ENCODE measurements around the gene YIF1A. TPM values are rescaled to one million over a fixed set of nuclear protein-coding genes. Genes with fewer than 3 reads are reported as not detected.

YIF1A gene
- total RNA-seq, 1 donor from 2014 or later = 19.0 TPM

DNA sequence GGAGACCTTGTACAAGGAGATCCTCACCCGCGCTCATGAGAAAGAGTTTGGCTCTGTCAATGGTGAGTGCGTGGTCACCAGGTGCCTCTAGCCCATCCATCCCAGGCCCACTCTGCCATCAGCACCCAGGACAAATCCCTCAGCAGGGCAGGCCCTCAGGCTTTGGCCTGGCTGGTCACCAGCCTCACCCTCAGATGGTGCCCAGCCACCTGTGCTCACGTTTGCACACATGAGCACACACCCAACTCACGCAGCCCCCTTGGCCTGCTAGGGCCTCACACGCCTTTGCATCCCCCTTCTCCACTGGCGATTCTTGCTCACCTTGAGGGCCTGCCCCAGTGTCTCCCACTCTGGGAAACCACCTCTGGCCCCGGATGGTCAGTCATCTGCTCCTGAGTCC lies 24.6 kb downstream of the YIF1A start:
- Histone ChIP-seq H3K9ac (no peak overlapping the region), H3K27me3 (no peaks in the 10 kb centered on the region), H3K4me1 (peaks cover 7% of the 10 kb centered on the region), H3F3A (ENCODE audit: low read depth) (peaks cover 29% of the 10 kb centered on the region), H3K27ac (no peak overlapping the region), H2AFZ (replicated peaks) (no peak overlapping the region), H3K4me3 (no peak overlapping the region), H3K36me3 (no peaks in the 10 kb centered on the region), H3K9me3 (ENCODE audit: low read depth) (no peaks in the 10 kb centered on the region), H3K4me2 (no peak overlapping the region), H3K79me2 (ENCODE audit: low read depth) (peaks cover 13% of the 10 kb centered on the region), H4K20me1 (ENCODE audit: low read depth) (peaks cover 37% of the 10 kb centered on the region)
- no peaks in the 10 kb centered on the region for H3K9me3 Mint-ChIP-seq
- DNase-seq (ENCODE audit: low spot score) = no peak
- no peak for TF ChIP-seq EZH2 (IDR thresholded peaks at IDR 0.05)
- H3K36me3 Mint-ChIP-seq = peaks cover 18% of the 10 kb centered on the region
- H3K4me3 Mint-ChIP-seq = no peak overlapping the region
- peaks cover 13% of the 10 kb centered on the region for H3K27me3 Mint-ChIP-seq (ENCODE audit: insufficient read depth, low read depth)
- H3K27ac Mint-ChIP-seq = no peak overlapping the region
- peaks cover 12% of the 10 kb centered on the region for H3K4me1 Mint-ChIP-seq

DNA sequence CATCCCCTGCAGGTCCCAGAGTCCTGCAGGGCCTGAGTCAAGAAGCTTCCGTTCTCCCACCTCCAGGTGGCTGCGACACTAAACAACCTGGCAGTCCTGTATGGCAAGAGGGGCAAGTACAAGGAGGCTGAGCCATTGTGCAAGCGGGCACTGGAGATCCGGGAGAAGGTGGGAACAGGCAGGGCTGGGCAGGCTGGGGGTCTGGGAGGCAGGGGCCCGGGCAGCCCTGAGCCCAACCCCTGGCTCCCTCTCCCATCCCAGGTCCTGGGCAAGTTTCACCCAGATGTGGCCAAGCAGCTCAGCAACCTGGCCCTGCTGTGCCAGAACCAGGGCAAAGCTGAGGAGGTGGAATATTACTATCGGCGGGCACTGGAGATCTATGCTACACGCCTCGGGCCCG lies 25.2 kb downstream of the YIF1A start:
- peaks cover 14% of the 10 kb centered on the region for H3K27me3 Mint-ChIP-seq (ENCODE audit: insufficient read depth, low read depth)
- H3K27me3 ChIP-seq = no peaks in the 10 kb centered on the region
- no peak overlapping the region for H3K27ac Mint-ChIP-seq
- H3K36me3 ChIP-seq = peaks cover 4% of the 10 kb centered on the region
- peaks cover 24% of the 10 kb centered on the region for H3F3A ChIP-seq (ENCODE audit: low read depth)
- H3K9me3 ChIP-seq (ENCODE audit: low read depth) = no peaks in the 10 kb centered on the region
- no peak overlapping the region for H3K4me3 Mint-ChIP-seq
- no peak overlapping the region for H3K4me2 ChIP-seq
- no peak for DNase-seq (ENCODE audit: low spot score)
- H4K20me1 ChIP-seq (ENCODE audit: low read depth) = peaks cover 43% of the 10 kb centered on the region
- no peak overlapping the region for H2AFZ ChIP-seq (replicated peaks)
- H3K79me2 ChIP-seq (ENCODE audit: low read depth) = peaks cover 13% of the 10 kb centered on the region
- no peak overlapping the region for H3K4me3 ChIP-seq
- H3K36me3 Mint-ChIP-seq = peaks cover 24% of the 10 kb centered on the region
- TF ChIP-seq, protein P1, sequence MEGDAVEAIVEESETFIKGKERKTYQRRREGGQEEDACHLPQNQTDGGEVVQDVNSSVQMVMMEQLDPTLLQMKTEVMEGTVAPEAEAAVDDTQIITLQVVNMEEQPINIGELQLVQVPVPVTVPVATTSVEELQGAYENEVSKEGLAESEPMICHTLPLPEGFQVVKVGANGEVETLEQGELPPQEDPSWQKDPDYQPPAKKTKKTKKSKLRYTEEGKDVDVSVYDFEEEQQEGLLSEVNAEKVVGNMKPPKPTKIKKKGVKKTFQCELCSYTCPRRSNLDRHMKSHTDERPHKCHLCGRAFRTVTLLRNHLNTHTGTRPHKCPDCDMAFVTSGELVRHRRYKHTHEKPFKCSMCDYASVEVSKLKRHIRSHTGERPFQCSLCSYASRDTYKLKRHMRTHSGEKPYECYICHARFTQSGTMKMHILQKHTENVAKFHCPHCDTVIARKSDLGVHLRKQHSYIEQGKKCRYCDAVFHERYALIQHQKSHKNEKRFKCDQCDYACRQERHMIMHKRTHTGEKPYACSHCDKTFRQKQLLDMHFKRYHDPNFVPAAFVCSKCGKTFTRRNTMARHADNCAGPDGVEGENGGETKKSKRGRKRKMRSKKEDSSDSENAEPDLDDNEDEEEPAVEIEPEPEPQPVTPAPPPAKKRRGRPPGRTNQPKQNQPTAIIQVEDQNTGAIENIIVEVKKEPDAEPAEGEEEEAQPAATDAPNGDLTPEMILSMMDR (IDR thresholded peaks at IDR 0.05) = no peak
- TF ChIP-seq EZH2 (IDR thresholded peaks at IDR 0.05) (no peak), EZH2phosphoT487 (IDR thresholded peaks at IDR 0.05) (no peak)
- H3K4me1 Mint-ChIP-seq = peaks cover 15% of the 10 kb centered on the region
- H3K9me3 Mint-ChIP-seq = no peaks in the 10 kb centered on the region
- no peak overlapping the region for H3K27ac ChIP-seq
- H3K4me1 ChIP-seq = peaks cover 9% of the 10 kb centered on the region
- H3K9ac ChIP-seq = no peak overlapping the region

DNA sequence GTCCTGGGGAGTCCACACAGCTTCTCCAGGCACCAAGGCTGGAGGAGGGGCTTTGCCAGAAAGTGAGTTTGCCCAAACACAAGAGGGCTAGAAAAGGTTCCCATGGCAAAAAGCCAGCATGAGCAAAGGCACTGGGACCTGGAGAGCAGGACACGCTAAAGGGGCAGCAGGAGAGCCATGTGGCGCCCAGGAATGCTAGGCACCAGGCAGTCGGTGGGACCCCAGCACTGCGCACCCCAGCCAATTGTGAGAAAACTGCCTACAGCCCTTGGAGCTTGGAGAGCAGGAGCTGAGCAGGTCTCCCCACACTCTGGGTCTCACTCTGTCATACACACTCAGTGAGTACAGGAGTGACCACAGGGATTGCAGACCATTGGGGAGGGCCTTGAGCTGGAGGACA lies 25.7 kb downstream of the YIF1A start:
- H3K4me3 ChIP-seq = no peak overlapping the region
- no peak overlapping the region for H2AFZ ChIP-seq (replicated peaks)
- Mint-ChIP-seq H3K36me3 (peaks cover 25% of the 10 kb centered on the region), H3K27me3 (ENCODE audit: insufficient read depth, low read depth) (peaks cover 11% of the 10 kb centered on the region), H3K4me3 (no peak overlapping the region), H3K9me3 (no peaks in the 10 kb centered on the region), H3K4me1 (peaks cover 18% of the 10 kb centered on the region), H3K27ac (no peak overlapping the region)
- TF ChIP-seq EZH2phosphoT487 (IDR thresholded peaks at IDR 0.05) (no peak), EZH2 (IDR thresholded peaks at IDR 0.05) (no peak)
- TF ChIP-seq, protein P1 (IDR thresholded peaks at IDR 0.05) = no peak
- no peaks in the 10 kb centered on the region for H3K9me3 ChIP-seq (ENCODE audit: low read depth)
- H3K27ac ChIP-seq = no peak overlapping the region
- peaks cover 17% of the 10 kb centered on the region for H3K79me2 ChIP-seq (ENCODE audit: low read depth)
- H3K4me1 ChIP-seq = peaks cover 13% of the 10 kb centered on the region
- peaks cover 4% of the 10 kb centered on the region for H3K36me3 ChIP-seq
- H3K9ac ChIP-seq = no peak overlapping the region
- H3F3A ChIP-seq (ENCODE audit: low read depth) = peaks cover 25% of the 10 kb centered on the region
- no peaks in the 10 kb centered on the region for H3K27me3 ChIP-seq
- no peak for DNase-seq (ENCODE audit: low spot score)
- H3K4me2 ChIP-seq = no peak overlapping the region
- peaks cover 48% of the 10 kb centered on the region for H4K20me1 ChIP-seq (ENCODE audit: low read depth)

DNA sequence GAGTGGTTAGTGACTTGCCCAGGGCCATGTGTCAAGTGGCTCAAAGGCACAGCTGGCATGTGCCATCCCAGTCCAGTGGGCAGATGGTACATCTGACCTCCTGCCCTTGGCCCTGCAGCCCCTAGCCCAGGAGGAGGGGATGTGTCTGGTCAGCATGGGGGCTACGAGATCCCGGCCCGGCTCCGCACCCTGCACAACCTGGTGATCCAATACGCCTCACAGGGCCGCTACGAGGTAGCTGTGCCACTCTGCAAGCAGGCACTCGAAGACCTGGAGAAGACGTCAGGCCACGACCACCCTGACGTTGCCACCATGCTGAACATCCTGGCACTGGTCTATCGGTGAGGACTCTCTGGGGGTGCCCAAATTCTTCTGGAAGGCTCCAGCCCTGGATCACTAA lies 26.2 kb downstream of the YIF1A start:
- Mint-ChIP-seq H3K4me1 (peaks cover 18% of the 10 kb centered on the region), H3K27me3 (ENCODE audit: insufficient read depth, low read depth) (peaks cover 7% of the 10 kb centered on the region), H3K36me3 (peaks cover 25% of the 10 kb centered on the region), H3K4me3 (no peak overlapping the region), H3K9me3 (no peaks in the 10 kb centered on the region), H3K27ac (no peak overlapping the region)
- Histone ChIP-seq H3K9ac (no peak overlapping the region), H3K4me2 (no peak overlapping the region), H3K4me3 (no peak overlapping the region), H3K27me3 (no peaks in the 10 kb centered on the region), H4K20me1 (ENCODE audit: low read depth) (peaks cover 53% of the 10 kb centered on the region), H3K36me3 (peaks cover 4% of the 10 kb centered on the region), H3K27ac (no peak overlapping the region), H2AFZ (replicated peaks) (no peak overlapping the region), H3K79me2 (ENCODE audit: low read depth) (peaks cover 17% of the 10 kb centered on the region), H3K9me3 (ENCODE audit: low read depth) (no peaks in the 10 kb centered on the region), H3K4me1 (peaks cover 13% of the 10 kb centered on the region), H3F3A (ENCODE audit: low read depth) (peaks cover 25% of the 10 kb centered on the region)
- TF ChIP-seq EZH2phosphoT487 (IDR thresholded peaks at IDR 0.05) (no peak), EZH2 (IDR thresholded peaks at IDR 0.05) (no peak)
- TF ChIP-seq, protein P1 (IDR thresholded peaks at IDR 0.05) = no peak
- DNase-seq (ENCODE audit: low spot score) = no peak
